ENCODE results near the gene EML4. TPM values are rescaled to one million over a fixed set of nuclear protein-coding genes. Genes with fewer than 3 reads are reported as not detected.

Gene EML4
- total RNA-seq, 1 donor from 2014 or later = 109 TPM

GRCh38 chr2:42141687-42142546 lies 27.2 kb upstream of the EML4 start:
- H3K27ac ChIP-seq = peak overlapping the region; percentile 83
- no peaks in the 10 kb centered on the region for H3K9me3 ChIP-seq
- H3K27me3 ChIP-seq (ENCODE audit: low read depth) = no peaks in the 10 kb centered on the region
- H3K4me1 ChIP-seq = peaks cover 56% of the 10 kb centered on the region
- TF ChIP-seq CTCF (IDR thresholded peaks at IDR 0.05) = no peak
- DNase-seq = peak; percentile 61
- ATAC-seq = peak; percentile 64 to 84
- peak overlapping the region; percentile 37 for H3K4me3 ChIP-seq
- intact Hi-C loops (cut with DNase I) = no loop called here
- H3K36me3 ChIP-seq = no peaks in the 10 kb centered on the region

- no peak overlapping the region for H3K4me3 ChIP-seq
- peak overlapping the region; percentile 83 for H3K27ac ChIP-seq
- H3K4me1 ChIP-seq = peaks cover 58% of the 10 kb centered on the region
- ATAC-seq (peak; percentile 84 to 85), DNase-seq (peak; percentile 49)
- intact Hi-C loops (cut with DNase I) = no loop called here
- H3K9me3 ChIP-seq = no peaks in the 10 kb centered on the region
- H3K36me3 ChIP-seq = no peaks in the 10 kb centered on the region
- no peak for TF ChIP-seq CTCF (IDR thresholded peaks at IDR 0.05)
- H3K27me3 ChIP-seq (ENCODE audit: low read depth) = no peaks in the 10 kb centered on the region
These were observed 26.5 kb upstream of the EML4 start for GRCh38 chr2:42142547-42143184.

GRCh38 chr2:42147641-42148274 lies 21.4 kb upstream of the EML4 start:
- intact Hi-C loops (cut with DNase I) = no loop called here
- Histone ChIP-seq H3K4me3 (no peak overlapping the region), H3K27ac (peak overlapping the region; percentile 18), H3K36me3 (no peaks in the 10 kb centered on the region), H3K9me3 (no peaks in the 10 kb centered on the region), H3K27me3 (ENCODE audit: low read depth) (no peaks in the 10 kb centered on the region), H3K4me1 (peaks cover 22% of the 10 kb centered on the region)
- no peak for DNase-seq
- ATAC-seq = no peak
- TF ChIP-seq CTCF (IDR thresholded peaks at IDR 0.05) = no peak

GRCh38 chr2:42150159-42150558 lies 19.0 kb upstream of the EML4 start:
- H3K4me1 ChIP-seq = peaks cover 18% of the 10 kb centered on the region
- no peak for TF ChIP-seq CTCF (IDR thresholded peaks at IDR 0.05)
- no peaks in the 10 kb centered on the region for H3K9me3 ChIP-seq
- no peak for ATAC-seq
- H3K36me3 ChIP-seq = no peaks in the 10 kb centered on the region
- intact Hi-C loops (cut with DNase I) = no loop called here
- H3K4me3 ChIP-seq = no peak overlapping the region
- H3K27me3 ChIP-seq (ENCODE audit: low read depth) = no peaks in the 10 kb centered on the region
- H3K27ac ChIP-seq = no peak overlapping the region
- no peak for DNase-seq

- Histone ChIP-seq H3K4me3 (no peak overlapping the region), H3K9me3 (no peaks in the 10 kb centered on the region), H3K27ac (no peak overlapping the region), H3K4me1 (no peaks in the 10 kb centered on the region), H3K27me3 (ENCODE audit: low read depth) (no peaks in the 10 kb centered on the region), H3K36me3 (no peaks in the 10 kb centered on the region)
- intact Hi-C loops (cut with DNase I) = no loop called here
- no peak for TF ChIP-seq CTCF (IDR thresholded peaks at IDR 0.05)
- no peak for DNase-seq
- ATAC-seq = no peak
These were observed 15.1 kb upstream of the EML4 start for GRCh38 chr2:42153944-42154581.
